HG03565 (cell line): ENCODE results near the gene SLC16A2.
A peak's percentile ranks its signal among the peaks of the same experiment; 100 is the strongest.

Experiments used
- ATAC-seq: cut with Tn5 transposase; IDR thresholded peaks from one replicate; pipeline ENCODE4 v1.9.1; 2021; ENCODE audit warnings: mild to moderate bottlenecking, moderate library complexity; ENCODE audit not compliant: unreplicated experiment

Gene SLC16A2

GRCh38 chrX:74421036-74421739, at the start of gene SLC16A2:
Gene SLC16A2 (plus strand): TSS chrX:74421493. CDS start chrX:74421638, 145 bp downstream.
- ATAC-seq, result no peak

- ATAC-seq, result no peak
These were observed 49.0 kb upstream of the SLC16A2 start for GRCh38 chrX:74372272-74372671.

DNA sequence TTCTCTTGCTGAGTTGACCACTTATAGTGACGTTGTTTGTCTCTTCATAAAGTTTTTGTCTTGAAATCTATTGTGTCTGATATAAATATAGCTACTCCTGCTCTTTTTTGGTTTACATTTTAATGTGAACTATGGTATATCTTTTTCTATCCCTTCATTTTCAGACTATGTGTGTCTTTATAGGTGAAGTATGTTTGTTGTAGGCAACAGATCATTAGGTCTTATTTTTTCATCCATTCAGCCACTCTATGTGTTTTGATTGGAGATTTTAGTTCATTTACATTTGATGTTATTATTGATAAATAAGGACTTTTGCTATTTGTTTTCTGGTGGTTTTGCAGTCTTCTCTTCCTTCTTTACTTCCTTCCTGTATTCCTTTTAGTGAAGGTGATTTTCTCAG, 44.0 kb upstream of the SLC16A2 start:
- no peak for ATAC-seq

GRCh38 chrX:74382613-74383012, 38.7 kb upstream of the SLC16A2 start:
- no peak for ATAC-seq

GRCh38 chrX:74383611-74384010, 37.7 kb upstream of the SLC16A2 start:
- ATAC-seq, result no peak

DNA sequence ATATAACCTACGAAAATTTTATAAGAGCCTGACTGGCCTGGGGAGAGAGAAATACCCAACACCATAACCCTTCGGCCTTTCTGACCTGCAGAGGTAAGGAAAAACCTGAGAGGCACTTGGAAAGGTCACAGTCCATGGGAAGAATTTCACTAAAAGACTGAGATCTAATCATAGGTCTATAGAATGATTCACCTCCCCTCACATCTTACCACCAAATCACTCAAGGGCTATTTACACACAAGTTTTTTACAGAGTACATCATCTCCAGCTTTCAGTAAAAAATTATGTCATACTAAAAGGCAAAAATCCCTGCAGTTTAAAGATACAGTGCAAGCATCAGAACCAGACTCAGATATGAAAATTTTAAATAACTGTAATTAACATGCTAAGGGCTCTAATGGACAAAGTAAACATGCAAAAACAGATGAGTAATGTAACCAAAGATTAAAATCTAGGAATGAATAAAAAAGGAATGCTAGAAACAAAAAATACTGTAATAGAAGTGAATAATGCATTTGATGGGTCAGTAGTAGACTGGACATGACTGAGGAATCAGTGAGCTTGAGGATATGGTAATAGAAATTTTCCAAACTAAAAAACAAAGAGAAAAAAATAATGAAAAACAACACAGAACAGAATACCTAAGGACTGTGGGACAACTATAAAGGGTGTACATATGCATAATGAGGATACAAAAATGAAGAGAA, 32.1 kb upstream of the SLC16A2 start:
- ATAC-seq, result no peak

GRCh38 chrX:74395556-74395955, 25.7 kb upstream of the SLC16A2 start:
- no peak for ATAC-seq

DNA sequence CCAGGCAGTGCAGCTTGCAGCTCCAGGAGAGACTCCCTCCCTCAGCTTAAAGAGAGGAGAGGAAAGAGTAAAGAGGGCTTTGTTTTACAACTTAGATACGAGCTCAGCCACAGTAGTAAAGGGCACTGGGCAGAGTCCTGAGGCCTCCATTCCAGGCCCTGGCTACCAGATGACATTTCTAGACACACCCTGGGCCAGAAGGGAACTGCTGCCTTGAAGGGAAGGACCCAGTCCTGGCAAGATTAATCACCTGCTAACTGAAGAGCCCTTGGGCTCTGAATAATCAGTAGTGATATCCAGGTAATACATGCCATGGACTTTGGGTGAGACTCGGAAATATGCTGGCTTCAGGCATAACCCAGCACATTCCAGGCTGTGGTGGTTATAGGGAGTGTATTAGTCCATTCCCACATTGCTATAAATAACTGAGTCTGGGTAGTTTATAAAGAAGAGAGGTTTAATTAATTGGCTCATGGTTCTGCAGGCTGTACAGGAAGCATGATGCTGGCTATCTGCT, 15.3 kb upstream of the SLC16A2 start:
- no peak for ATAC-seq

GRCh38 chrX:74408304-74408703, 13.0 kb upstream of the SLC16A2 start:
- ATAC-seq, result peak; percentile 76

- ATAC-seq, result no peak
These were observed 1.5 kb upstream of the SLC16A2 start for GRCh38 chrX:74419864-74420195.

- ATAC-seq, result no peak
These were observed 877 bp upstream of the SLC16A2 start for GRCh38 chrX:74420196-74421035.

DNA sequence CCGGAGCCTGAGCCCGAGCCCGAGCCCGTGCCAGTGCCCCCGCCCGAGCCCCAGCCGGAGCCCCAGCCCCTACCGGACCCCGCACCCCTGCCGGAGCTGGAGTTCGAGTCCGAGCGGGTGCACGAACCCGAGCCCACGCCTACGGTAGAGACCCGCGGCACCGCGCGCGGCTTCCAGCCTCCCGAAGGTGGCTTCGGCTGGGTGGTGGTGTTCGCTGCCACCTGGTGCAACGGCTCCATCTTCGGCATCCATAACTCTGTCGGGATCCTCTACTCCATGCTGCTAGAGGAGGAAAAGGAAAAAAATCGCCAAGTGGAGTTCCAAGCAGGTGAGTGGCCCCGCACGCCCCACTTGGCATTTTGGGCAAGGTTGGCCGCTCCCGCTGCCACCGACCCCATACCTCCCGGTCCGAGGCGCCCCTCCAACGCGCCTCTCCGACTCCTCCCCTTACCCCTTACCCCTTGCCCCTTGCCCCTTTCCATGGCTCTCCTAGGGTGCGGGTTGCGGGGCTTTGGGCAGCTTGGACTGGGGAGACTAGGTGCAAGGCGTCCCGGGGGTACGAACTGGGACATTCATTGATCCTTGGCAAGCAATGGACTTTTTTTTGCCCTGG, 553 bp downstream of the SLC16A2 start:
- ATAC-seq, result no peak

GRCh38 chrX:74422576-74423288, 1.4 kb downstream of the SLC16A2 start:
- ATAC-seq, result no peak

GRCh38 chrX:74423289-74423998, 2.2 kb downstream of the SLC16A2 start:
- no peak for ATAC-seq

DNA sequence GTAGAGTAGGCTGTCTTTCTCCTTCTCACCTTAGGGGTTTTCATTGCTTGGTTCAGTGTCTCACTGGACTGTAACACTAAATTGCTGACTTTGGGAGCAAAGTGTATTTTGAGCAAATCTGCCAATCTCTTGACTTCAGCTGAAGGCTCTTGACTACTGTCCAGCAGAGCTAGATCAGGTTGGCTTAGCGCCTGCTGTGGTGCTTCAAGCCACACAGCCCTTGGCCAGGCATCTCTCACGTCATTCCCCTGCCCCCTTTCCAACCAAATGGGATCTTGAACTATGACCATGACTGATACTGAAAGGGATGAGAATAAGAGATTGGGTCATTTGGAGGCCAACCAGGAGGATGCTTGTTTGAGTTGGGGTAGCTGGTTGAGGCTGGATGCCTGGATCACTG, 4.8 kb downstream of the SLC16A2 start:
- no peak for ATAC-seq

DNA sequence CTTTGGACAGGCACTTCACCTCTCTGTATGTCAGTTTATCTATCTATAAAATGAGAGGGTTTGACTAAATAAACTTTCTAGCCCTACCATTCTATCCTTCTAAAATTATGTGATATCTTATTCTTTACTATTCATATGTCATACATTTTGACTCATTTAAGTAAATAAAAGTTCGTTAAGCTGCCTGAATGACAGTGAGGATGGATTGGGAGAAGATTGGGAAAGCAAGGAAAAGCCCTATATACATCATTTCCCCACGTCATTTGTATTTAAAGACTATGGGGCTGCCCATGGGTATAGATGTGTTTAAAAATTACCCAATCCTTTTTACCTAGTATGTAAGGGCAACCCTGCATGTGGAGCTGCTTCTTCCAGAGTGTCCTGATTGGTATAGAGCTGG, 5.3 kb downstream of the SLC16A2 start:
- no peak for ATAC-seq

DNA sequence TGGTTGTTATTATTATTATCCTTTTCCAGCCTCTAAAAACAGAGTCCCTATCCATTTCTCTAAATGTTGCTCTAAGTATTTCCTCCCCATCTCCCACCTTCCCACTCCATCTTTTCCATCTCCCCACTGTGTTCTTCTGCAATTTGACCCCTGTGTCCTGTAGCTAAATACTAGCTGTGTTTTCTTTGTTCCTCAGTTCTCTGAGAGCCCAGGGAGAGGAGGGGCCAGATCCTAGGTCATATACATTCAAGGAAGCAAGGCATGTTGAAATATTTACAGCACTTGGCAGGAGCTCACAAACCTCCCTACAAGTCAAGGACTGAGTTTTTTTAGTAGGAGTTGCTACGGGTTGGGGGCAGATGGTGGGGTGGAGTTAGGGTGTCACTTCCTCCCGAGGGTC, 10.5 kb downstream of the SLC16A2 start:
- no peak for ATAC-seq

DNA sequence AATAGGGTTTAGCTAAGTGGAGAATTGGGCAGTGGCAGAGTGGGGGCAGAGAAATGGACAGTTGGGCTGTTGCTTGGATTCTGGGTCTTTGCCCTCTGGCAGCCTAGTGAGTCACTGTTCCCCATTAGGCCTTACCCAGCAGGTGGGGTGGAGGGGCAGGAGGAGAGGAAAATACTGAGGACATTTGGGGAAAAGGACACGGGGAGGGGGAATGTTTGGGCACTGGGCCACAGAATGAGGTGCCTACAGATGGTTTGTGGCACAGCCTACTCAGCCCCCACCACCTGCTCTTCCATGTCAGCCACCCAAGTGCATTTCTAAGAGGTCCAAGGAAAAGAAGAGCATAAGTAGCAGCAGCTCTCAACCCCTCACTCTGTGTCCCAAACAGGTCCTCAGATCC, 13.0 kb downstream of the SLC16A2 start:
- no peak for ATAC-seq

DNA sequence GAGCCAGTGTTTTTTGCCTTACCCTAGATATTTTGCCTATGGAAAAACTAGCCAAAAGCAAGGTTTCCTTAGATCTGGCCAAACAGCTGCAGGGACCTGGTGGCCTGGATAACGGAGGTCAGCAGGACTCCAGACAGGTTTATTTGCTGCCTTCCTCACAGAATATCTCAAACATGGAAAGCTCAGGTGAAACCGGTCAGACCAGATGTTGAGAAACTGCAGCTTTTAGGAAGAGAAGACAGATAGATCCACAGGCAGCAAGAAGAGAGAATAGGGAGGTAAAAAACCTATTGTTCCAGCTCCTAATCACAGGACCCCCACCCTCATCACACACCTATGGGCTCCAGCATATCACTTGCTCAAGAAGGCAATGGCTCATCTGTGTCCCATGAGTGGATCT, 16.2 kb downstream of the SLC16A2 start:
- ATAC-seq, result no peak

DNA sequence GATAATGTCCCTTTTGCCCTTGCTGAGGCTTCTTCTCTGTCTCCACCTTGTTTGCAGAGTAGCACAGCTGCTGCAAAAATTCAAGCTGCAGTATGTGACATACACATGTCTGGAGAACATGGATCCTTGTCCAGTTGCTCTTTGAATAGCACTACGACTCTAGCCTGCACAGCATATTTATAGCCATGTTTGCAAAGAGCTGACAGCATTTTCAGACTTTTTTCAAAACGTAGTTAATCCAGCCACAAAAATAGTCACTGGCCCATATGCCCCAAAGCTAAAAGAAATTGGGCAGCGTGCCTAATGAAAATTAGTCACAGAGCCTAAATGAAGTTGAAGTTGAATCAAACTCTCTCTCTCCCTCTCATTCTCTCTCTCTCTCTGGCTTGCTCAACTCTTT, 17.5 kb downstream of the SLC16A2 start:
- no peak for ATAC-seq
